ENCODE results near the gene AUTS2. TPM values are rescaled to one million over a fixed set of nuclear protein-coding genes. Genes with fewer than 3 reads are reported as not detected.

AUTS2 gene
- total RNA-seq, 1 experiment from 2014 or later = 50.0 TPM

GRCh38 chr7:69761290-69761922, 163.1 kb downstream of the AUTS2 start:
- Mint-ChIP-seq H3K4me3 (no peak overlapping the region), H3K4me1 (peaks cover 26% of the 10 kb centered on the region), H3K36me3 (no peaks in the 10 kb centered on the region), H3K9me3 (no peaks in the 10 kb centered on the region), H3K27ac (no peak overlapping the region), H3K27me3 (ENCODE audit: low read depth) (no peaks in the 10 kb centered on the region)
- TF ChIP-seq ARID4B (CRISPR knock-in tag; IDR thresholded peaks at IDR 0.05; ENCODE audit: borderline replicate concordance) (no peak), ZNF232 (CRISPR knock-in tag; IDR thresholded peaks at IDR 0.05) (no peak), ZNF396 (CRISPR knock-in tag; IDR thresholded peaks at IDR 0.05; ENCODE audit: borderline replicate concordance) (no peak), TEAD4 (CRISPR knock-in tag; IDR thresholded peaks at IDR 0.05) (no peak), ZNF121 (CRISPR knock-in tag; IDR thresholded peaks at IDR 0.05) (no peak), ZNF138 (CRISPR knock-in tag; conservative IDR thresholded peaks at IDR 0.05) (no peak), PRRX2 (CRISPR knock-in tag; IDR thresholded peaks at IDR 0.05) (no peak), JAZF1 (CRISPR knock-in tag; IDR thresholded peaks at IDR 0.05) (no peak), ZNF423 (CRISPR knock-in tag; IDR thresholded peaks at IDR 0.05) (no peak), ZNF281 (CRISPR knock-in tag; IDR thresholded peaks at IDR 0.05) (no peak), RORB (CRISPR knock-in tag; IDR thresholded peaks at IDR 0.05) (no peak), MXD4 (CRISPR knock-in tag; IDR thresholded peaks at IDR 0.05; ENCODE audit: borderline replicate concordance) (no peak), SOX15 (CRISPR knock-in tag; IDR thresholded peaks at IDR 0.05) (no peak), MYBL2 (CRISPR knock-in tag; IDR thresholded peaks at IDR 0.05) (no peak), GABPB1 (CRISPR knock-in tag; IDR thresholded peaks at IDR 0.05) (no peak), TCF7 (CRISPR knock-in tag; IDR thresholded peaks at IDR 0.05; ENCODE audit: low read depth) (no peak)
- DNase-seq (ENCODE audit: low spot score) (no peak), ATAC-seq (no peak)
- POLR2A ChIA-PET = interaction anchor here (0.5 to 0.7 kb wide), 2 partner anchors 78 to 165 kb away, joined by 4 to 11 read pairs; no protein-coding TSS in a partner anchor
- CTCF ChIA-PET = no interaction called here

- no peak overlapping the region for H3K4me3 Mint-ChIP-seq
- no peaks in the 10 kb centered on the region for H3K36me3 Mint-ChIP-seq
- H3K27ac Mint-ChIP-seq = no peak overlapping the region
- TF ChIP-seq ELF4 (CRISPR knock-in tag; IDR thresholded peaks at IDR 0.05; ENCODE audit: low read depth) = no peak
- no peak for TF ChIP-seq ZNF232 (CRISPR knock-in tag; IDR thresholded peaks at IDR 0.05)
- no peak for TF ChIP-seq ZNF396 (CRISPR knock-in tag; IDR thresholded peaks at IDR 0.05; ENCODE audit: borderline replicate concordance)
- TF ChIP-seq ATF1 (CRISPR knock-in tag; IDR thresholded peaks at IDR 0.05) = no peak
- TF ChIP-seq STAT6 (CRISPR knock-in tag; conservative IDR thresholded peaks at IDR 0.05; ENCODE audit: low read depth) = no peak
- TF ChIP-seq E2F1 (CRISPR knock-in tag; IDR thresholded peaks at IDR 0.05) = no peak
- TF ChIP-seq USF2 (CRISPR knock-in tag; IDR thresholded peaks at IDR 0.05) = no peak
- ATAC-seq (no peak), DNase-seq (ENCODE audit: low spot score) (no peak)
- POLR2A ChIA-PET = no interaction called here
- no peaks in the 10 kb centered on the region for H3K27me3 Mint-ChIP-seq (ENCODE audit: low read depth)
- H3K9me3 Mint-ChIP-seq = no peaks in the 10 kb centered on the region
- CTCF ChIA-PET = no interaction called here
- peaks cover 14% of the 10 kb centered on the region for H3K4me1 Mint-ChIP-seq
Observed at GRCh38 chr7:69762821-69763352, 164.6 kb downstream of the AUTS2 start.
